Measurements from ENCODE around the gene C4B.
"Not testable (repeated sequence)": the region's sequence is repeated elsewhere in the genome, so short reads cannot be mapped to it uniquely, and the experiment has no call there.

The C4B gene

DNA sequence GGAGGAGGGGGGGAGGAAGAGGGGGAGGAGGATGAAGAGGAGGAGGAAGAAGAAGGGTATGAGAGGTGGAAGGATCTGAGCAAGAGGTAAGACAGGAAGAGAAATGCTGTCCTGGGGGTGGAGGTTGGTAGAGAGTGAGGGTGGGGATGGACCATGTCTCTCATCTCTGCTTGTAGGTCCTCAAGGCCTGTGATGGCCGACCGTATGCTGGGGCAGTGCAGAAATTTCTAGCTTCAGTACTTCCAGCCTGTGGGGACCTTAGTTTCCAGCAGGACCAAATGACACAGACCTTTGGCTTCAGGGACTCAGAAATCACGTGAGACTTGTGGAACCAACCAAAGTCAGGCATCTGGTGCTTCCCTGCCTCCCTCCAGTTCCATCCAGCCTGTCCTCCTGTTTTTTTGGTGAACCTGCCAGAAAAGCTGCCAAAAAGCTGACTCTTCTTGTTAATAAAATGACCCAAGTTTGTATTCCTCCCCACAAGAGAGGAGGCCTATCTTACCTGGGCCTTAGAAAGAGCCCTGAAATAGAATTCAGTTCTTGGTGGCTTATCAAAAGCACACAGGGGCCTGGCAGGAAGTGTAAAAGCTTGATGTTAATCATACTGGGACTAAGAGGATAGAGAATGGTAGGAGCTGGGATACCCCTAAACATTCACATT, 35.2 kb upstream of the C4B start:
- in situ Hi-C loops (cut with HindIII; ENCODE audit: low pct_ligation_motif_present, low pct_unique_long_range_greater_than_20kb, low sequenced_read_pairs) = no loop called here

DNA sequence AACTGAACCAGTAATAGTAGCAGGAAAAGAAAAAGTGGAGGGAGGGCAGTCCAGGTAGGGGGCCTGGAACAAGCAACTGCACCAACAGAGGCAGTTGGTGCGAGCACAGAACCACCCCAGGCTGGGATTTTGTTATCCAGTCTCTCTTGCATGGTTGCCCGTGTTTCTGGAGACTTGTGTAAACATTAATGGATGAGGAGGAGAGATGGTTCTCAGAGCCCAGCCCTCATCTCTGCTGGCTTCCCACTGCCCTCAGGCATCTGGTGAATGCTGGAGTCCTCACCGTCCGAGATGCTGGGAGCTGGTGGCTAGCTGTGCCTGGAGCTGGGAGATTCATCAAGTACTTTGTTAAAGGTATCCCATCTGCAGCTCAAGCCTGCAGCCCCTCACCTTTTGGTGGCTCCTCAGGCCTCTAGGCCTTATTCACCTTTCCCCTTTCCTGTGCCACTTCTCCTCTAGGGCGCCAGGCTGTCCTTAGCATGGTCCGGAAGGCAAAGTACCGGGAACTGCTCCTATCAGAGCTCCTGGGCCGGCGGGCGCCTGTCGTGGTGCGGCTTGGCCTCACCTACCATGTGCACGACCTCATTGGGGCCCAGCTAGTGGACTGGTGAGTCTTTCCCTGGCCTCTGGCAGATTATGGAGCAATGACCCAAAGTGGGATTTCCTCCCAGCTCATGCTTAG, 34.3 kb upstream of the C4B start:
- DNase-seq; in situ Hi-C loops (cut with HindIII; ENCODE audit: low pct_ligation_motif_present, low pct_unique_long_range_greater_than_20kb, low sequenced_read_pairs): not testable (repeated sequence)

More for the DNA sequence above, 35.2 kb upstream of the C4B start:
- DNase-seq = no peak

- DNase-seq; in situ Hi-C loops (cut with HindIII; ENCODE audit: low pct_ligation_motif_present, low pct_unique_long_range_greater_than_20kb, low sequenced_read_pairs): not testable (repeated sequence)
These were observed 33.6 kb upstream of the C4B start for GRCh38 chr6:31980998-31981397.

- DNase-seq; in situ Hi-C loops (cut with HindIII; ENCODE audit: low pct_ligation_motif_present, low pct_unique_long_range_greater_than_20kb, low sequenced_read_pairs): not testable (repeated sequence)
These were observed 32.9 kb upstream of the C4B start, which contains the start of gene C4A for GRCh38 chr6:31981744-31982143. TSS of gene C4A (plus strand) at chr6:31982057. CDS start at chr6:31982108, 51 bp downstream.

DNA sequence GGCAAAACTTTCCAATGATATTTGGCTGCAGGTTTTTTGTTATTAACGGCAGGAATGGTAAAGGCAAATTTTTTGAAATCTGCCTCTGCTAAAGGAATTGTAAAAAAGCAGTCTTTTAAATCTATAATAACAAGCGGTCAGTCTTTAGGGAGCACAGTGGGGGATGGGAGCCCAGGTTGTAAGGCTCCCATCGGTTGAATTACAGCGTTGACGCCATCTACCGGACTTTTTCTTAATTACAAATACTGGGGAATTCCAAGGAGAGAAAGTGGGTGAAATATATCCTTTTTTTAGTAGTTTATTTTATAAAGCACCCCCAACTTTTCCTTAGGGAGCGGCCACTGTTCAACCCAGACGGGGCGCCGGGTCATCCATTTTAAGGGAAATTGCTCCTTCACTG, 25.2 kb upstream of the C4B start:
- in situ Hi-C loops (cut with HindIII; ENCODE audit: low pct_ligation_motif_present, low pct_unique_long_range_greater_than_20kb, low sequenced_read_pairs); DNase-seq: not testable (repeated sequence)

- in situ Hi-C loops (cut with HindIII; ENCODE audit: low pct_ligation_motif_present, low pct_unique_long_range_greater_than_20kb, low sequenced_read_pairs); DNase-seq: not testable (repeated sequence)
These were observed 20.2 kb upstream of the C4B start for GRCh38 chr6:31994421-31994820.

- in situ Hi-C loops (cut with HindIII; ENCODE audit: low pct_ligation_motif_present, low pct_unique_long_range_greater_than_20kb, low sequenced_read_pairs); DNase-seq: not testable (repeated sequence)
These were observed 18.2 kb upstream of the C4B start for GRCh38 chr6:31996385-31996784.

DNA sequence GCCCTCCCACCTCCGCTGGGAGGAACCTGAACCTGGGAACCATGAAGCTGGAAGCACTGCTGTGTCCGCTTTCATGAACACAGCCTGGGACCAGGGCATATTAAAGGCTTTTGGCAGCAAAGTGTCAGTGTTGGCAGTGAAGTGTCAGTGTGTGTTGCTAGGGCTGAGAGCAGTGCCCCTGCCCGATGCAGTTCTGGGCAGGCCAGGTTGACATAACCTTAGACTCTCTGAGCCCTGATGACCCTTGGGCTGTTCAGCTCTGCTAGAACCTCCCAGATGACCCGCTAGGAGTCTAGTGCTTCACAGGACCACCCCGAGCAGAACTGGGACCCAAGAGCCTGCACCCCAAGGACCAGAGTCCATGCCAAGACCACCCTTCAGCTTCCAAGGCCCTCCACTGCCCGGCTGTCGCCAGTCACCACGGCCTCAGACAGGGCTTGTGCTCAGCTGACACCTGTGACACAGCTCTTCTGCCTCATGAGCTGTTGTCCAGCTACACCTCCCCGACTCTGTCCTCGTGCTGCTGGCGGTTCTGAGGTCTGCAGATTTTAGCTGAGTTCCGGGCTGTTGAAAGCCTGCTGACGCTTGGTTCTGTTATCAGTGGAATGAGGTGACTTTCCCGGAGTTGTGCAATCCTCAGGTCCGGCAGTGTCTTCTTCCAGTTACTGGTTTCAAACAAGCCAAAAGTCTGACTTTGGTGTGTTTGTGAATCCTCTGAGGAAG, 11.9 kb upstream of the C4B start:
- DNase-seq; in situ Hi-C loops (cut with HindIII; ENCODE audit: low pct_ligation_motif_present, low pct_unique_long_range_greater_than_20kb, low sequenced_read_pairs): not testable (repeated sequence)

DNA sequence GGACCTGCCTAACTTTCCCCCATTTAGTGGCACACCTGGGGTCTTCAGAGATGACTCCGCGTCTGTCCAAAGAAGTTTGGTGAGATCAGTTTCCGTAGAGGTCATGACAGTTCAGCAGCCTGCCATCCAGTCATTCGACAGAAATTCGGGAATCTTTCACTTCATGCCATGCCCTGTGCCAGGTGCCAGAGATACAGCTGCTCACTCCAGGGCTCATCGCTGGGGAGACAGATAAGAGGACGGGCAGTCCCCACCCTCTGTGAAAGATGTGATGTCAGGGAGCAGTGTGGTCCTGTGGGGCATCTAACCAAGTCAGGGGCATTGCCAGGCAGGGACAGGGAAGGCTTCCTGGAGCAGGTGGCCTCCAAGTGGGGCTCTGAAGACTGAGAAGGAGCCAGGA, 11.3 kb upstream of the C4B start:
- in situ Hi-C loops (cut with HindIII; ENCODE audit: low pct_ligation_motif_present, low pct_unique_long_range_greater_than_20kb, low sequenced_read_pairs); DNase-seq: not testable (repeated sequence)

- in situ Hi-C loops (cut with HindIII; ENCODE audit: low pct_ligation_motif_present, low pct_unique_long_range_greater_than_20kb, low sequenced_read_pairs); DNase-seq: not testable (repeated sequence)
These were observed 10.2 kb upstream of the C4B start for GRCh38 chr6:32004393-32004792.

GRCh38 chr6:32004864-32005537, 9.6 kb upstream of the C4B start:
- DNase-seq; in situ Hi-C loops (cut with HindIII; ENCODE audit: low pct_ligation_motif_present, low pct_unique_long_range_greater_than_20kb, low sequenced_read_pairs): not testable (repeated sequence)

GRCh38 chr6:32005538-32005880, 9.1 kb upstream of the C4B start:
- DNase-seq; in situ Hi-C loops (cut with HindIII; ENCODE audit: low pct_ligation_motif_present, low pct_unique_long_range_greater_than_20kb, low sequenced_read_pairs): not testable (repeated sequence)

DNA sequence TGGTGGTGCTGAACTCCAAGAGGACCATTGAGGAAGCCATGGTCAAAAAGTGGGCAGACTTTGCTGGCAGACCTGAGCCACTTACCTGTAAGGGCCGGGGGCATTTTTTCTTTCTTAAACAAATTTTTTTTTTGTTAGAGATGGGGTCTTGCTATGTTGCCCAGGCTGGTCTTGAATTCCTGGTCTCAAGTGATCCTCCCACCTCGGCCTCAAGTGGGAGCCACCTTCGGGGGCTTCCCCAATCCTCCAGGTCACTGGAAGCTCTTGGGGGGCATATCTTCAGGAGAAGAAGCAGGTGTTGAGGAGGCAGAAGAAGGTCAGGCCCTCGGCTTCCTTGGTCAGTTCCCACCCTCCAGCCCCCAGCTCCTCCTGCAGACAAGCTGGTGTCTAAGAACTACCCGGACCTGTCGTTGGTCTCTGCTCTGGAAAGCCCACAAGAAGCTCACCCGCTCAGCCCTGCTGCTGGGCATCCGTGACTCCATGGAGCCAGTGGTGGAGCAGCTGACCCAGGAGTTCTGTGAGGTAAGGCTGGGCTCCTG, 8.5 kb upstream of the C4B start:
- DNase-seq; in situ Hi-C loops (cut with HindIII; ENCODE audit: low pct_ligation_motif_present, low pct_unique_long_range_greater_than_20kb, low sequenced_read_pairs): not testable (repeated sequence)

DNA sequence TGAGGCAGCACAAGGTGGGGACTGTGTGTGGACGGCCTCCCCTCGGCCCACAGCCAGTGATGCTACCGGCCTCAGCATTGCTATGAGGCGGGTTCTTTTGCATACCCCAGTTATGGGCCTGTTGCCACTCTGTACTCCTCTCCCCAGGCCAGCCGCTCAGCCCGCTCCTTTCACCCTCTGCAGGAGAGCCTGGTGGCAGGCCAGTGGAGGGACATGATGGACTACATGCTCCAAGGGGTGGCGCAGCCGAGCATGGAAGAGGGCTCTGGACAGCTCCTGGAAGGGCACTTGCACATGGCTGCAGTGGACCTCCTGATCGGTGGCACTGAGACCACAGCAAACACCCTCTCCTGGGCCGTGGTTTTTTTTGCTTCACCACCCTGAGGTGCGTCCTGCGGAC, 7.5 kb upstream of the C4B start:
- in situ Hi-C loops (cut with HindIII; ENCODE audit: low pct_ligation_motif_present, low pct_unique_long_range_greater_than_20kb, low sequenced_read_pairs); DNase-seq: not testable (repeated sequence)

DNA sequence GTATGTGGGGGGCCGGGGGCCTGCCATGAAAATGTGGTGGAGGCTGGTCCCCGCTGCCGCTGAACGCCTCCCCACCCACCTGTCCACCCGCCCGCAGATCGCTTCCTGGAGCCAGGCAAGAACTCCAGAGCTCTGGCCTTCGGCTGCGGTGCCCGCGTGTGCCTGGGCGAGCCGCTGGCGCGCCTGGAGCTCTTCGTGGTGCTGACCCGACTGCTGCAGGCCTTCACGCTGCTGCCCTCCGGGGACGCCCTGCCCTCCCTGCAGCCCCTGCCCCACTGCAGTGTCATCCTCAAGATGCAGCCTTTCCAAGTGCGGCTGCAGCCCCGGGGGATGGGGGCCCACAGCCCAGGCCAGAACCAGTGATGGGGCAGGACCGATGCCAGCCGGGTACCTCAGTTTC, 6.6 kb upstream of the C4B start:
- DNase-seq; in situ Hi-C loops (cut with HindIII; ENCODE audit: low pct_ligation_motif_present, low pct_unique_long_range_greater_than_20kb, low sequenced_read_pairs): not testable (repeated sequence)

GRCh38 chr6:32008616-32009015, 6.0 kb upstream of the C4B start:
- DNase-seq; in situ Hi-C loops (cut with HindIII; ENCODE audit: low pct_ligation_motif_present, low pct_unique_long_range_greater_than_20kb, low sequenced_read_pairs): not testable (repeated sequence)

GRCh38 chr6:32009537-32009936, 5.1 kb upstream of the C4B start:
- in situ Hi-C loops (cut with HindIII; ENCODE audit: low pct_ligation_motif_present, low pct_unique_long_range_greater_than_20kb, low sequenced_read_pairs) = not testable (repeated sequence)

DNA sequence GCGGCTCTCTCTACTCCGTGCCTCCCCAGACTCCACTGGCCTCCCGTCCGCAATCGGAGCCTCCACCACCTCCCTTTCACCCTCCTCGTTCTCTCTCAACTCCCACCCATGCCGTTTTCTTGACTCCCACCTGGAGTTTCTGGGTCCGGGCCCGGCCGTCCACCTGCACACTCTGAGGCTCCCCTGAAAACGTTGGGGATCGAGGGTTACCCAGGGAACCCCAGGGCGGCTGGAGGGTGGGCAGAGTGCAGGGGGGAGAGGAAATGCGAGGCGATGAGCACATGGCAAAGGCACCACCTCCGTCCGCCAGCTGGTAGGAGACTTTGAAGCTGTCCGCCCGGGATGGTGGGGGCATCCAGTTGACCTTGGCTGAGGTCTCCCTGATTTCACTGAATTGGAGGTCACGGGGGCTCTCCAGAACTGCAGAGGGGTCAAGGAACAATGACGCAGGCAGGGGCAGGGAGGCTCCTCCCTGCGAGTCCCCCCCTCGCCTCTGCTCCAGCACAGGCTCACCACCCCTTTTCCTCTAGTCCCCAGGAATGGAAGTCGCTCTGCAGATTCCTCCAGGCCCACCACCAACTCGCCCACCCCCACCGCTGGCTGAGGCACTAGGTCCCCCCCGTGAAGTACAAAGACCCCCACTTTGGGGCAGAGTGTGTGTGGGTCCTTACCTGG, 3.6 kb upstream of the C4B start:
- DNase-seq; in situ Hi-C loops (cut with HindIII; ENCODE audit: low pct_ligation_motif_present, low pct_unique_long_range_greater_than_20kb, low sequenced_read_pairs): not testable (repeated sequence)

More at GRCh38 chr6:32009537-32009936, 5.1 kb upstream of the C4B start:
- DNase-seq = not testable (repeated sequence)
